ENCODE results near the gene NEDD9.

Gene NEDD9

DNA sequence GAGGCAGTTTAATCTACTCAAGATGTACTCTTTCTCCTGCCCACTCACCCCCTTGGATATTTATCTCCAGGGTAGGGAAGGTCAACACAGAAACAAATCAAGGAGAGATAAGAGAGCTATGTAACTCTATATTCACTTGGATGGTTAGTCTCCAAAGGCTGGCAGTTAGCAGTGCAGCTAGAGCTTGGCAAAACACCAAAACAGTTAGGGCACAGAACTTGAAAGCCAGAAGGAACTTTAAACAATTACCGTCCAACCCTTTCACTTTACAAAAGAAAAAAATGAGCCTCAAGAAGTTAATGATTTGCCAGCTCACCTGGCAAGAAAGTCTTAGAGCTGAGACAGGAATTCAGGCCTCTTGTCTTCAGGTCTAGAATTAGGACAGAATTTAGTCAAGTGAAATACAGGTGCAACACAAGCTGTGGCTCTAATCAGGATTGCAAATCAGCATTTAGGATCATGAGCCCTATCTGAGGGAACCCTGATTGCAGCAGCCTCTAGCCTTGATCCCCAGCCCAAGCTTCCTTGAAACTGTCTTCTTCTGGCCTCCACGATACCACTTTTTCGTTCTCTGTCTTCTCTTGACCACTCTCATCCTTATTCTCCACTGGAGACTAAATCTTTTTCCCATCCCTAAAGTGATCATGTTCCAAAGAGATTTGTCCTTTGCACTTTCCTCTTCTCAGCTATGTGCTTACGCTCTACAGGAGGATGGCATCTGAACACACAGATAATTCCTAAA is 14.9 kb downstream of the NEDD9 start:
- DNase-seq, result no peak

DNA sequence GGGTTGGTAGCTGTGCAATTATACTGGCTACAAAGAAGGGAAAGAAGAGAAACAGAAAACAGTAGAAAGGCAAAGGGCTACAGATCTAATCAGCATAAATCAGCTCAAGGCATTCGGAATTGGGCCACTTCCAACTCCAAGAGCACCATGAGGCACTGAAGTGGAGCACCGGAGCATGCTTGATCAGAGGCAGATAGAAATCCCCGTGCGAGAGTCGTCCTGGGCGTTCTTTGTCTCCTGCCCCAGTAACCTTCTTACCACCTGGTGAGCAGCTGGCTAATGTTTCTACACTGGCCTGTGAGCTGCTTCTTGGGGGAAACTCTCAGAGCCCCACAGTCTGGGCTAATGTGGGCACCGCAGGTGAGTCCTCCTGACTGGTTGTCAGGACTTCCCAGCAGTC is 16.7 kb downstream of the NEDD9 start:
- DNase-seq, result no peak

DNA sequence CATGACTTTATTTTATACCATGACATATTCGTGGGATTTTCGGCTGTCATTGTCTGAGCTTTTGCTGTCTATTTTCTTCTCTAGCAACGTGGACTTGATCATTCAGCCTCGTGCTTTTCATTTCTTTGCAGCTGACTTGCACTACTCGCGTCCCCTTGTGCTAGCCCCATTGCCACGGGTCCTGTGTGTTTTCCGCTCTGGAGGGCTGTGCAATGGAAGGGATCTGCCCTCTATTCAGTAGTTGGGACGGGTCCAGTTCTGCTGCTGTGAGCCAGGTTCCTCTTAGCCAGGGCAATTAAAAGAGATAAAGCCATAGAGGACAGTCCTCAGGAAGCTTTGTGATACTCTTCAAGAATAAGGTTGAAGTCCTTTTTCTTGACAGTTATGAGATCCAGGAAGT is 17.6 kb downstream of the NEDD9 start:
- DNase-seq, result no peak

DNA sequence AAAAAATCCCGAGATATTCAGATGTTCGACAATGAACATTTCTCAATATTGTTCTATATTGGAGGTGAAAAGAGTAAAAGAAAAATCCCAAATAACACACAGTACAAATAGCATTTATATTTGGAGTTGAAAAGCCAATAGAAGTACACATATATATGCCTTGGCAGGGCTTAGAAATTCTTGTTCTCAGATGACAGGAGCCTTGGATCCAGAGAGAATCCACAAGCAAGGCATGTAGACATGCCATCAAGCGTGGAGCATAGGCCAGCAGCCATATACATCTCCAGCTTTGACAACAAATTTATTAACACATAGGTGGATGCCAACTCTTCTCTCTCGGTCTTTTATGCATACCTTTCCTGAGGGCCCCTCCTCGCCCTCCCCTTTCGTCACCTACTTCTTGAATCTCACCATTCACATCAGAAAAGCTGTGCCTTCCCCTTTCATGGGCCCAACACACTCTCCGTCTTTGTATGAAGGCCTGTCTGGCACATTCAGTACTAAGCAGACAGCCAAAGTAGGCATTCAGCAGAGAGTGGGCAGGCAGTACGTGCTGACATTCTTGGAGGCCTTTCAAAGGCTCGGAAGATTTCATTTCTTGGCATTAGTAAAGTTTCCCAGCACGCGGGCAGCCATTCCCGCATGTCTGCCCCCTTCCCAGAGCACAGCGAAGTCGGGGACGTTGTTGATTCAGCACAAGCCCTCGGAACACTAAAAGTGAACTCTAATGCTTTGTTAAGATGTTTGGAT is 18.2 kb downstream of the NEDD9 start:
- no peak for DNase-seq

DNA sequence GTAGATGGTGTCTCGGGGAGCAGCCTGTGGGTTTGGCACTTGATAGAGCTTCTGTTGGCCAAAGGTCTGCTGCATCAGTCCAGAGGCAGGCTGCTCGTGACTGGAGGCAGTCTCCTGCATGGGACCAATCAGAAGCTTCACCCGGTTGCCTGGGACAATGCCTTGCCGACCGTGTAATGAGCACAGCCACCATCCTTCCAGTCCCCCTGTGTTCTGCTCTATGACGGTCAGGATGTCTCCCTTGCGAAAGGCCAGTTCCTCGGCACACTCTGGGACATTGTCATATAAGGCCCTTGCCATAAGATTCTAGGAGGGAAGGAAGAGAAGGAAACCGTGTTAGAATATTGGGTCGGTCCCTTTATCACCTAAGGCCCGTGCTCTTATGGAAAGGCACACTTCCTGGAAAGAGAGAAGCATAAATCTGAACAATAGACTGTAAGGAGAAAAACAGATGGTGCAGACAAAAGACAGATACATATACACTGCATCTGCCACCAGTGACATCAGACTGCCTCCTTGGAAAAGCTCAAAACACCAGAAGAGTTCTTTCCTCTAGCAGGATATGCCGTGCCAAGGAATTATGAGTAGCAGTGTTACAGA is 18.9 kb downstream of the NEDD9 start:
- no peak for DNase-seq

DNA sequence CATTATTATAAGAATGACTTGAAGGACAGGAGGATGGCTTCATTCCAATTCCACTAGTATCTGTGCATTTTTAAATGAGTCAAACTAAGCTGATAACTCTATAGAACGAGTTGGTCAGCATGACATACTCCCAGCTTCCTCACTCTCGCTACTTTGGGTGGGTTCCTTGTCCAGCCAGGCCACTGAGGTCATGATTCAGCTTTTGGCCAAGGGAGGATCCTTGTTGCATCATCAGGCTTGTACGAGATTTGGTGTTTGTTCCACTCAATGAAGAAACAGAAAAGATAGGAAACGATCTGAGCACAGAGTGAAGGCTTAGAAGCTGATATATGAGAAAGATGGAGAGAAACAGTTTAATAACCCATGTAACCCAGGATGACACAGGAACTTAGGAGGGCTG is 19.8 kb downstream of the NEDD9 start:
- no peak for DNase-seq

DNA sequence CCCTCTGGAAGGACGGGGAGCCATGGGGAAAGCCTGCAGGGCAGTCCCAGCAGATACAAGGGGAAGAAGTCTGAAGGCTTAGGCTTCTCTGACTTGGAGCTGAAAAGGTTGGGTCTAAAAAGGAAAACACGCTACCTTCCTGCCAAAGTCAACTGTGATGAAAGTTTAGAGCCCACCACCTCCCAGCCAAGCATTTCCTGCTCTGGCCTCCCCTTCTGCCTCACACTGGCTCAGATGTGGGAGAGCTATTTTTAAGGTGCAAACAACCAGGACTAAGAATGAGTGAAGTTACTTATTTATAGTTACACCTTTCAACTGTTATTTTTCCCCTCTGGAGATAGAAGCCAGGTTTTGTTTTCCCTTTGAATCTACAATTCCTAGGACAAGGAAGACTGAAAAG is 21.2 kb downstream of the NEDD9 start:
- DNase-seq, result no peak

DNA sequence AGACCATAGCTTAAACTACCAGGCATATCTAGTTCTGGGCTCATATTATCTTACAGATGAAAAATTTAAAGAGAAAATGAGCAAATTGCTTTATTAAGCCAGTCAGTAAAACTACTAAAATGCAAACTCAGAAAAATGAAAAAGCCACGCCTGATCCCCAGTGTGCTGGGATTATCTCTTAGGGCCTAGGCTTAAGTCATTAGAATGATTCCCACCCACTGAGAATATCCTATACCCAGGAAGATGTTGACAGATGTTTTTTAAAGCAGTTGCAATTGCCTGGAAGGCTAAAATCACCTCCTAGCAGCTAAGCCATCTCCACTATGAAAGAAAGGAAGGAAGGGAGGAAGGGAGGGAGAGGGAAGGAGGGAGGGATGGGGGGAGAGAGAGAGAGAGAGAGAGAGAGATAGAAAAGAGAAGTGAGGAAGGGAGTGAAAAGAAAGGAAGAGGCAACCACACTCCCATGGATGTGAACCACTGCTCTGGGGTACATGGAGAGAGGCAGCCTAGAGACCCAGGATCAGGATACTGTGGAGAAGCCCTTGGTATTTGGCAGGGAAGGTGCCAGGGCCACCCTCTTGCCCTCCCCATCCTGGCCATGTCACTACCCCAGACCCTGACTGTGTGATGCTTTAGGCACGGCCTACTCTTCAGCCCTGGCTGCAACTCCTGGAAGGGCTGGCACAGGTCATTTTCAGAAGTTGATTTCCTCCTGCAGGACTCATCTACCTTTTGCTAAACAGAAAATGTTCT is 21.9 kb downstream of the NEDD9 start:
- DNase-seq, result no peak

DNA sequence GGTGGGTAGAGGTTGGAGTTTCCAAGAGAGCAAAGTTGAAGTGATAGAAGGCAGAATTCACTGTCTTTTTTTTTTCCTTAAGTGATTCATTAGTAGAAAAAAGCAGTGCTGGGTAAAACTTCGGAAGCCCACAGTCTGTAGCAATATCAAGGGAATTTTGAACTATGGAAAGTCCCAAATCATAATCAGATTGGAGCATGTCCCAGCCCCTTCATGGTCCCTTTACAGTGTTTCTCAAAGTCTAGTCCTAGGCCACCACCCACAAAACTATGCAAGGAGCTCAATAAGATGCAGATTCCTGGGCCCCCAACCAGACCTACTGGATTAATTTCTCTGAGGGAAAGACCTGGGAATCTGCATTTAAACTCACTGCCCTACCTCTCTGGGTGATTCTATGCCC is 22.6 kb downstream of the NEDD9 start:
- DNase-seq, result no peak

DNA sequence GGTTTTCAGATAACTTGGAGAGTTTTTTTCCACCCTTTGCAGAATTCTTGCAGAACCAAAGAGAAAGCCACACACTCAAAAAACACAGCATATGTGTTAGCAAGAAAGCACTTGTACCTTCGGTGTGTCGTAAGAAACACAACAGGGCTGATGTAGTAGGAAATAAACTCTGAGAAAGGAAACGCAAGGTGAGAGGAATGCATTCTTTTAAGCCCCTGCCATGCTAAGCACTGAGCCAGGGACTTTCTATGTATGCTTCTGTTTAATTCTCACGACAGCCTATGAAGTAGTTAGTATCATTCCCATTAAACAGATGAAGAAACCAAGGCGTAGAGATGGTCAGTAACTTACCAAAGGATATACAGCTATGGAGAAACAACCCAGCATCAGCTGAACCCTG is 23.1 kb downstream of the NEDD9 start:
- DNase-seq, result no peak

- no peak for DNase-seq
These were observed 23.6 kb downstream of the NEDD9 start for GRCh38 chr6:11208854-11209253.

- no peak for DNase-seq
These were observed 24.2 kb downstream of the NEDD9 start for GRCh38 chr6:11208267-11208666.

DNA sequence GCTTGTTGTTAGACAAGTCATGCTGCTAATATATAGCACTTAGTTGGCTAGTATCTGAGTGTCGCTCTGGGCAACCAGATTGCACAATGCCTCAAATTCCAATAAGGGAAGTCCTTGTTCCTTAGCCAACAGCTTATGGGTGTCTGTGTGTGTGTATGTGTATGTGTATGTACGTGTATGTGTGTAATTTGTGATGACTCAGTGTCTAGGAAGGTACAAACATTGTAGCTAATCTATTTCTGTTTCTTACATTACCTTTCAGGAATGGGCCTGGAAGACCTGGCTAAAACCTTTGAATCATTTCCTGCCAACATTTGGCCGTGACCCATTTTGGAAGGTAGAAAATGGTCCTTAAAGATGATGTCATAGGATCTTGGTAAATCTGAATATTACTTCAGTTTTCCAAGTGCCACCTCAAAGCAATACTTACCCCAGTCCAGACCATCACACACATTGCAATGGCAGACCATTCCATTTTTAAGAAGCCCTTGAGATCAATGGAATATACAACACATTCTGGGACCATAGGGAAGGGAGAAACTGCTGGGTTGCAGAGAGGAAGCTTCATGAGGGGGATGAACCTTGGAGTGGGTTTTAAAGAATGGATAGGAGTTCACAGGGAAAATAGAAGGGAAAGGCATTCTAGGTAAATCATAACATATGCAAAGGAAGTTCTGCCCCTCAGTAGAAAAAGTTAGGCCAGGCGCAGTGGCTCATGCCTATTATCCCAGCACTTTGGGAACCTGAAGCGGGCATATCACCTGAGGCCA is 25.1 kb downstream of the NEDD9 start:
- DNase-seq, result no peak

- no peak for DNase-seq
These were observed 25.9 kb downstream of the NEDD9 start for GRCh38 chr6:11206576-11206975.

DNA sequence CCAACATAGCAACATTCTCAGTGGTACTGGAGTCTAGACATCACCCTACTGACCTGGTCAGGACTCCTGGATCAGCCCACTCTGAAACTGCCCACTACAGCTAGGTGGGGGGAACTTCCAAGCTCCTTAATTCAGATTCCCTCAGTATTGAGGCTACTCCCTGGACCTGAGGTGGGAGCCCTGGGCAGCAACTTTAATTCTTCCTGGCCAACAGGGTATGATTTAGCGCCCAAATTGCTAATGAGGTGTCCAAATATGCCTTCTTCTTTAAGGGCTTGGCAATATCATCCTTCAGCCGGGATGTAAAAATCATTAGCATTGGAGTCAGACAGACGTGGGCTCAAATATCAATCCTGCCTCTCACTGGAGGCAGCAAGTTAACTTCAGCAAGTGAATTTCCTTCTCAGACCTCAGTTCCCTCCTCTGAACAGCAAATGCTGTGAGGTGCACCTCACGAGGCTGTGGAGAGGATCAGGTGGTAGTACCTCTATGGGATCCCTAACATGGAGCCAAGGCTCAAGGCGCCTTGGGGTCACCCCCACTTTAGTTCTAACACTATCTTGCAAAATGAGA is 27.6 kb downstream of the NEDD9 start:
- DNase-seq, result no peak

DNA sequence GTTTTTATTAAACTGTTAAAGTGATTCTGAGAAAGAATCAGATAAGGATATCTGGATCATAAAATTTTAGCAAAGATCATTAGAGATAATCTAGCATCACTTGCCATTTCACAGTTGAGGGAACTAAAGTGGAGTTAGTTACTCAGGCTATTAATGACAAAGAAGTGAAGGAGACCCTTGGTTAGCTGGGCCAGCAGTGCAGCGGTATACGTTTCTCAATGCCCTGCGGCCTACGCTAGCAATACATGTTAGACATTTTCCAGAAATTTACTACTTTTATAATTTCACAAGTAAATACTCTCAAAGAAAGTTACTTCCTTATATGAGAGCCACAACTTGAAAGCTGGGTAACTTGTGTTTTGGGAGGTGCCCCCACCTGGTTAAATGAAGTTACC is 28.5 kb downstream of the NEDD9 start:
- DNase-seq, result no peak

DNA sequence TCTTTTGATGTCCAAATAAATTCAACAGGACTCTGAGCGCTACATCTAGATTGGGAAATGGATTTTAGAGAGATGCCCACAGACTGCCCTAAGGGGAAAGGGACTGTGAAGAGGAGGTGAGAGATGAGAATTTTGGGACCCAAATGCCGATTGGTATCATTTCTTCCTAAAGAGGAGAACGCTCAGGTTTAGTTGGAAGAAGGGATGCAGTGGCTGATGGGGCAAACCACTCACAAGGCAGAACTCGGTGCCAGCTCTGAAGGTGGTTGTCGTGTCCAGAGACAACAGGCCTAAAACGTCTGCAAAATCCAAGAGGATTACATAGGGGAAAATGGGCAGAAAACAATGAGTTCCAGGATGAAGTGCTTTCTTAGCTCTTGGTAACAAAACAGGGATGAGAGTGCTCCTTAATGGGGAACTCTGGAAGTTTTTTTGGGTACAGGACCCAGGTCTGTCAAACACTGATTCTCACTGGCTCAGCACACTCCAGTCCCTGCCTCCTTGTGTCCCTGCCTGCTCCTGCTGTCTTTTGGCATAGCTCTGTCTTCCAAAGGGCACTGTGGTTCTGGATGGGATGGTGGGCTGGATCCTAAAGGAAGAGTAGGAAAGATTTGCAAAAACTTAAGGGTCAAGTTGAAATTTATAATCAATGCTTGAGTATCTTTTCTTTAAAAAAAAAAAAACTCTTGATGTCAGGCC is 29.0 kb downstream of the NEDD9 start:
- no peak for DNase-seq

DNA sequence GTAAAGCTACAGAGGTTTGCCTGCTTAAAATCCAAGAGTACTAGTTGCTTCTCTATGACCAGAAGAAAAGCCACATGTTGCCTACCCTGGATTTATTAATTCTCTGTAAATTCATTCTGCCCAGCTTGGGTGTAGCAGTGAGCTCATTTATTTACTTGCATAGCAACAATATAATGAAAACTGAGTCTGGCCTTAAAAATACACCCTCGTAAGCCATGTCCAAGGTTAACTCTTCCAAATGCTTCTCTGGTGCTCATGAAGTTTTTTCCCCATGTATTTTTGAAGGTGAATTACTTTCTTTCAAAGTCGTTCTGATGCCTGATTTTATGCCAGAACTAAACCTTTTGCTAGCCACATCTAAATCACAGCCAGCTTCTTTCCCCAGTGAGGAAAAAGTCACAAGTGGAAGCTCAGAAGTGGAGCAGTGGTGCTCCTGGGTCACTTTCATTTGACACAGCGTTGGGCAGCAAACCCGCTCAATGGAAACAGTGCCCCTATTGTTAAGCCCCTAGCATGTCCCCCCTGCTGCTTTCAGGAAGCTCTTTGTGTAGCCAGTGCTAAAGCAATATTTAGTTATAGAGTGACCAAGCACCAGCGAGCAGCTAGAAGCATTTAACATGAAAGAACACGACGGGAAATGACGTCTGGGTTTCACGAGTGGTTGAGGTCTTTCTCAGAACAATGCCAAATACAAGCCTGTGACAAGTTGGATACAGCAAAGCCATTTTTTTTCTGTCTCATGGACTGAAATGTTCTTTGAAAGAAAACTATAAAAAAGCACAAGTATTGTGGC is 29.8 kb downstream of the NEDD9 start:
- DNase-seq, result no peak

GRCh38 chr6:11201772-11202512 is 30.5 kb downstream of the NEDD9 start:
- no peak for DNase-seq

DNA sequence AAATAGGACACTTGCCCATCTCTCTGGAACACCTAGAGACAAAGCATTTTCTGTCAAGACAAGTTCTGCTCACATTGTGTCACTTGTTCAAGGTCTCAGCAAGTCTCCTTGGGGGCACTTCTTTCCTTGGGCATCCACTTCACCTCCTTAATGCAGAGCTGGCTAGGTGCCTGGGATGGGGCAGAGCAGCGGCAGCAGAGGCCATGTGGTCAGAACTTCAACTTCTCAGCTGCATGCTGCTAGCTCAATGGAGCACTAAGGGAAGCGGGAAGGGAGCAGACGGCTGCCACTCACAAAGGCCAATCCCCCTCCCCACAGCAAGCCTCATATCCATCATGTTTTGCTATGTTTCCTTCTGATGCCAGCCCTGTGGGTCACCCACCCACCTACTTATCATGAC is 31.5 kb downstream of the NEDD9 start:
- DNase-seq, result no peak

All from CD4-positive, alpha-beta T cell treated with Interleukin-6 for 4 hours (primary cell).